Left renal cortex interstitium (tissue), 4 donors: Measurements from ENCODE around the gene NETO2. TPM values are rescaled to one million over a fixed set of nuclear protein-coding genes. Genes with fewer than 3 reads are reported as not detected.

ENCODE experiments used
- DNase-seq, 4 donors: peaks; one replicate each; pipeline ENCODE4 v3.0.0-alpha.2; 2013; ENCODE audit warnings: low read depth in 4 of 4, low spot score in 2 of 4, missing footprints in 1 of 4
- polyA plus RNA-seq, 4 donors: library from polyadenylated mRNA; unstranded; fragments of 120-200 nt; gene quantifications; one replicate each; pipeline ENCODE4 v1.2.1, GENCODE V29; 2013; ENCODE audit not compliant: insufficient read length in 4 of 4

Gene NETO2
- polyA plus RNA-seq, 4 donors = 27.8 to 31.4 (median 30.7) TPM

- no peak for DNase-seq
Observed at GRCh38 chr16:47047524-47048203, 96.1 kb downstream of the NETO2 start.

- no peak for DNase-seq
Observed at GRCh38 chr16:47046726-47047523, 96.8 kb downstream of the NETO2 start.

GRCh38 chr16:47045459-47045858 lies 98.3 kb downstream of the NETO2 start:
- no peak for DNase-seq

GRCh38 chr16:47045023-47045422 lies 98.7 kb downstream of the NETO2 start:
- DNase-seq = peak in 1 of 4 donors; percentile 16

- no peak for DNase-seq
Observed at GRCh38 chr16:47043970-47044684, 99.6 kb downstream of the NETO2 start.

- no peak for DNase-seq
Observed at GRCh38 chr16:47043200-47043599, 100.5 kb downstream of the NETO2 start.

- peak; percentile 36 to 70 (median 57) for DNase-seq
Observed at GRCh38 chr16:47037746-47038458, 105.8 kb downstream of the NETO2 start.

GRCh38 chr16:47037396-47037745 lies 106.4 kb downstream of the NETO2 start:
- peak in 1 of 4 donors; percentile 3 for DNase-seq

GRCh38 chr16:47036201-47036600 lies 107.5 kb downstream of the NETO2 start:
- no peak for DNase-seq

- DNase-seq = no peak
Observed at GRCh38 chr16:47035436-47035835, 108.3 kb downstream of the NETO2 start.

- no peak for DNase-seq
Observed at GRCh38 chr16:47034455-47034854, 109.3 kb downstream of the NETO2 start.

GRCh38 chr16:47033176-47033575 lies 110.6 kb downstream of the NETO2 start:
- DNase-seq = no peak

- DNase-seq = no peak
Observed at GRCh38 chr16:47029724-47030123, 114.0 kb downstream of the NETO2 start.

- DNase-seq = no peak
Observed at GRCh38 chr16:47028767-47029377, 114.9 kb downstream of the NETO2 start.

Other genes starting within 250 kb of the NETO2 start
- gene DNAJA2, start 170.3 kb downstream of the NETO2 start, polyA plus RNA-seq = 10 to 100 TPM; 74.1 to 89.4 (median 84.1) TPM